Measurements from ENCODE around the gene TMEM119.
"Not testable (repeated sequence)": the region's sequence is repeated elsewhere in the genome, so short reads cannot be mapped to it uniquely, and the experiment has no call there.

TMEM119 gene

GRCh38 chr12:108578813-108579212 lies 19.1 kb downstream of the TMEM119 start:
- Histone ChIP-seq H2AFZ (no peak overlapping the region), H3K9me3 (ENCODE audit: control insufficient read depth, low read length) (no peaks in the 10 kb centered on the region), H3K79me2 (no peaks in the 10 kb centered on the region), H3K4me1 (no peaks in the 10 kb centered on the region), H3K27me3 (ENCODE audit: control insufficient read depth, insufficient read depth, low read length) (no peaks in the 10 kb centered on the region), H3K9ac (no peak overlapping the region), H3K4me3 (ENCODE audit: low read depth, low read length) (no peak overlapping the region), H3K4me2 (ENCODE audit: low read length) (no peak overlapping the region), H3K27ac (no peak overlapping the region), H3K36me3 (ENCODE audit: control insufficient read depth, insufficient read depth, low read length) (no peaks in the 10 kb centered on the region)
- no peak for TF ChIP-seq CTCF (IDR thresholded peaks at IDR 0.05)

- Histone ChIP-seq H3K4me3 (ENCODE audit: low read depth, low read length) (no peak overlapping the region), H3K9me3 (ENCODE audit: control insufficient read depth, low read length) (no peaks in the 10 kb centered on the region), H3K36me3 (ENCODE audit: control insufficient read depth, insufficient read depth, low read length) (no peaks in the 10 kb centered on the region), H3K27me3 (ENCODE audit: control insufficient read depth, insufficient read depth, low read length) (no peaks in the 10 kb centered on the region), H3K27ac (no peak overlapping the region), H3K4me2 (ENCODE audit: low read length) (no peak overlapping the region), H3K4me1 (no peaks in the 10 kb centered on the region), H2AFZ (no peak overlapping the region), H3K9ac (no peak overlapping the region), H3K79me2 (no peaks in the 10 kb centered on the region)
- no peak for TF ChIP-seq CTCF (IDR thresholded peaks at IDR 0.05)
Measured at GRCh38 chr12:108578264-108578663, 19.6 kb downstream of the TMEM119 start.

- Histone ChIP-seq H3K27me3 (ENCODE audit: control insufficient read depth, insufficient read depth, low read length) (no peaks in the 10 kb centered on the region), H3K4me1 (no peaks in the 10 kb centered on the region), H3K9me3 (ENCODE audit: control insufficient read depth, low read length) (no peaks in the 10 kb centered on the region), H3K9ac (no peak overlapping the region), H3K36me3 (ENCODE audit: control insufficient read depth, insufficient read depth, low read length) (no peaks in the 10 kb centered on the region), H3K4me2 (ENCODE audit: low read length) (no peak overlapping the region), H3K79me2 (no peaks in the 10 kb centered on the region), H3K4me3 (ENCODE audit: low read depth, low read length) (no peak overlapping the region), H2AFZ (no peak overlapping the region), H3K27ac (no peak overlapping the region)
- no peak for TF ChIP-seq CTCF (IDR thresholded peaks at IDR 0.05)
Measured at GRCh38 chr12:108577458-108577857, 20.4 kb downstream of the TMEM119 start.

- H2AFZ ChIP-seq = no peak overlapping the region
- no peaks in the 10 kb centered on the region for H3K79me2 ChIP-seq
- no peak for TF ChIP-seq CTCF (IDR thresholded peaks at IDR 0.05)
- no peaks in the 10 kb centered on the region for H3K9me3 ChIP-seq (ENCODE audit: control insufficient read depth, low read length)
- no peak overlapping the region for H3K27ac ChIP-seq
- H3K9ac ChIP-seq = no peak overlapping the region
- no peaks in the 10 kb centered on the region for H3K4me1 ChIP-seq
- no peak overlapping the region for H3K4me3 ChIP-seq (ENCODE audit: low read depth, low read length)
- H3K4me2 ChIP-seq (ENCODE audit: low read length) = no peak overlapping the region
- no peaks in the 10 kb centered on the region for H3K36me3 ChIP-seq (ENCODE audit: control insufficient read depth, insufficient read depth, low read length)
- no peaks in the 10 kb centered on the region for H3K27me3 ChIP-seq (ENCODE audit: control insufficient read depth, insufficient read depth, low read length)
Measured at GRCh38 chr12:108576660-108577234, 21.1 kb downstream of the TMEM119 start.

- H3K27ac ChIP-seq = no peak overlapping the region
- H3K27me3 ChIP-seq (ENCODE audit: control insufficient read depth, insufficient read depth, low read length) = no peaks in the 10 kb centered on the region
- no peaks in the 10 kb centered on the region for H3K4me1 ChIP-seq
- H2AFZ ChIP-seq = no peak overlapping the region
- H3K36me3 ChIP-seq (ENCODE audit: control insufficient read depth, insufficient read depth, low read length) = no peaks in the 10 kb centered on the region
- no peaks in the 10 kb centered on the region for H3K79me2 ChIP-seq
- TF ChIP-seq CTCF (IDR thresholded peaks at IDR 0.05) = no peak
- no peak overlapping the region for H3K4me2 ChIP-seq (ENCODE audit: low read length)
- no peaks in the 10 kb centered on the region for H3K9me3 ChIP-seq (ENCODE audit: control insufficient read depth, low read length)
- no peak overlapping the region for H3K4me3 ChIP-seq (ENCODE audit: low read depth, low read length)
- no peak overlapping the region for H3K9ac ChIP-seq
Measured at GRCh38 chr12:108575199-108575912, 22.5 kb downstream of the TMEM119 start.

GRCh38 chr12:108574276-108574675 lies 23.6 kb downstream of the TMEM119 start:
- not testable (repeated sequence) for H2AFZ ChIP-seq; H3K9ac ChIP-seq; H3K4me2 ChIP-seq (ENCODE audit: low read length); H3K36me3 ChIP-seq (ENCODE audit: control insufficient read depth, insufficient read depth, low read length); H3K9me3 ChIP-seq (ENCODE audit: control insufficient read depth, low read length); H3K4me3 ChIP-seq (ENCODE audit: low read depth, low read length); H3K27ac ChIP-seq; H3K4me1 ChIP-seq; H3K27me3 ChIP-seq (ENCODE audit: control insufficient read depth, insufficient read depth, low read length); H3K79me2 ChIP-seq
